HEK293 (cell line): ENCODE measurements around the gene KCNK4.

Experiments
- FEZF1 ChIP-seq: fragments of 450-650 bp; formaldehyde crosslinking; IDR thresholded peaks from 2 replicates; pipeline ENCODE4 v1.5.1; 2016; ENCODE audit warnings: missing biosample characterization, missing genetic modification characterization
- GLI4 ChIP-seq: fragments of 450-650 bp; formaldehyde crosslinking; IDR thresholded peaks from 2 replicates; pipeline ENCODE4 v1.5.1; 2016; ENCODE audit warnings: missing biosample characterization, missing genetic modification characterization
- KLF8 ChIP-seq: fragments of 450-650 bp; formaldehyde crosslinking; IDR thresholded peaks from 2 replicates; pipeline ENCODE4 v1.5.1; 2016; ENCODE audit warnings: missing biosample characterization, missing genetic modification characterization
- SCRT1 ChIP-seq: fragments of 450-650 bp; formaldehyde crosslinking; IDR thresholded peaks from 2 replicates; pipeline ENCODE4 v1.5.1; 2016; ENCODE audit warnings: missing biosample characterization, missing genetic modification characterization, borderline replicate concordance
- TSHZ1 ChIP-seq: fragments of 450-650 bp; formaldehyde crosslinking; IDR thresholded peaks from 2 replicates; pipeline ENCODE4 v1.5.1; 2016; ENCODE audit warnings: missing biosample characterization, missing genetic modification characterization, borderline replicate concordance
- ZNF23 ChIP-seq: fragments of 450-650 bp; formaldehyde crosslinking; IDR thresholded peaks from 2 replicates; pipeline ENCODE4 v1.5.1; 2016; ENCODE audit warnings: missing biosample characterization, missing genetic modification characterization, borderline replicate concordance
- ZNF341 ChIP-seq: fragments of 450-650 bp; formaldehyde crosslinking; IDR thresholded peaks from 2 replicates; pipeline ENCODE4; 2016; ENCODE audit warnings: low read depth, missing biosample characterization, missing genetic modification characterization
- ZNF366 ChIP-seq: fragments of 450-650 bp; formaldehyde crosslinking; conservative IDR thresholded peaks from 2 replicates; pipeline ENCODE4 v1.5.1; 2016; ENCODE audit warnings: missing biosample characterization, missing genetic modification characterization
- ZNF473 ChIP-seq: fragments of 450-650 bp; formaldehyde crosslinking; IDR thresholded peaks from 2 replicates; pipeline ENCODE4 v1.5.1; 2017; ENCODE audit warnings: missing biosample characterization, missing genetic modification characterization
- ZNF560 ChIP-seq: fragments of 450-650 bp; formaldehyde crosslinking; IDR thresholded peaks from 2 replicates; pipeline ENCODE4 v1.5.1; 2017; ENCODE audit warnings: missing biosample characterization, missing genetic modification characterization, borderline replicate concordance
- ZNF704 ChIP-seq: fragments of 450-650 bp; formaldehyde crosslinking; IDR thresholded peaks from 2 replicates; pipeline ENCODE4 v1.5.1; 2016; ENCODE audit warnings: missing biosample characterization, missing genetic modification characterization
- ZSCAN18 ChIP-seq: fragments of 450-650 bp; formaldehyde crosslinking; IDR thresholded peaks from 2 replicates; pipeline ENCODE4 v1.5.1; 2016; ENCODE audit warnings: missing biosample characterization, missing genetic modification characterization
- TF ChIP-seq, protein P1 (sequence below): fragments of 450-650 bp; formaldehyde crosslinking; IDR thresholded peaks from 2 replicates; pipeline ENCODE4 v1.5.1; 2016; ENCODE audit warnings: missing biosample characterization, missing genetic modification characterization
- TF ChIP-seq, protein P2 (sequence below): fragments of 450-650 bp; formaldehyde crosslinking; IDR thresholded peaks from 2 replicates; pipeline ENCODE4 v1.5.1; 2016; ENCODE audit warnings: missing biosample characterization, missing genetic modification characterization, borderline replicate concordance
- TF ChIP-seq, protein P3 (sequence below): fragments of 450-650 bp; formaldehyde crosslinking; IDR thresholded peaks from 2 replicates; pipeline ENCODE4 v1.5.1; 2016; ENCODE audit warnings: missing biosample characterization, missing genetic modification characterization
- TF ChIP-seq, protein P4 (sequence below): fragments of 450-650 bp; formaldehyde crosslinking; IDR thresholded peaks from 2 replicates; pipeline ENCODE4 v1.5.1; 2017; ENCODE audit warnings: missing biosample characterization, missing genetic modification characterization

Gene KCNK4

DNA sequence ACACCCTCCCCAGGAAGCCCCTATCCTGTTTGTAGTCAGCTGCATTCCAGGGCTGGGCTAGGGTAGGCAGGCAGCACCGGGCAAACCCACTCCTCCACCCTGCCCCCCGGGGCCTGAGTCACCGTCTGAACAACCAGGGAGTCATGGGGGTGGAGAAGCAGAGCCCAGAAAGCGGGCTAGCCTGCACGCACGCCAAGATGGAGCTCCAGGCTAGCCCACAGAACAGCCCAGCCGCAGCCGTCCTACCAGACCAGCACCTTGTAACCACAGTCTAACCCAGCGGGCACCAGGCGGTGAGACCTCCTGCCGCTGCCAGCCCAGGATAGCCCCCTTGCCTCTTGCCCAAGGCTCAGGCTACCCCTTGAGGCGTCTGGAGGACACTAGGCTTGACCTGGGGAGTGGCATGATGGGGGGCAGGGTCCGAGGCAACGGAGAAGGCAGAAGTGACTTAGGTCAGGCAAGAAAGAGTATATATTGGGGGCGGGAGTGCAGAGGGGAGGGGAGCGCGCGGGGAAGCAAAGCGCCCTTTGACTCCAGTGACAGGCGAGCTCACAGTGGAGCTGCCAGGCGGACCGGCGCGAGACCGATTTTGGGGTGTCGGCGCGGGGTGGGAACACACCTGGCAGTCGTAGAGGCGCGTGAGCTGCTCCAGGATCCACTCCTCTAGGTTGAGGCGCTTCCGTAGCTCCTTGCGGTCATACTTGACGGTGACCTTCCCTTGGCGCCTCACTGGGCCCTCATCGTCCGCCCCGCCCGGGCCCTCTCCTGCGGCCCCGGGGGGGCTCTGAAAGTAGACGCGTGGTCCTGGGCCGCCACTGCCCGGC lies 45.1 kb upstream of the KCNK4 start (continued):
- TF ChIP-seq, protein P1, sequence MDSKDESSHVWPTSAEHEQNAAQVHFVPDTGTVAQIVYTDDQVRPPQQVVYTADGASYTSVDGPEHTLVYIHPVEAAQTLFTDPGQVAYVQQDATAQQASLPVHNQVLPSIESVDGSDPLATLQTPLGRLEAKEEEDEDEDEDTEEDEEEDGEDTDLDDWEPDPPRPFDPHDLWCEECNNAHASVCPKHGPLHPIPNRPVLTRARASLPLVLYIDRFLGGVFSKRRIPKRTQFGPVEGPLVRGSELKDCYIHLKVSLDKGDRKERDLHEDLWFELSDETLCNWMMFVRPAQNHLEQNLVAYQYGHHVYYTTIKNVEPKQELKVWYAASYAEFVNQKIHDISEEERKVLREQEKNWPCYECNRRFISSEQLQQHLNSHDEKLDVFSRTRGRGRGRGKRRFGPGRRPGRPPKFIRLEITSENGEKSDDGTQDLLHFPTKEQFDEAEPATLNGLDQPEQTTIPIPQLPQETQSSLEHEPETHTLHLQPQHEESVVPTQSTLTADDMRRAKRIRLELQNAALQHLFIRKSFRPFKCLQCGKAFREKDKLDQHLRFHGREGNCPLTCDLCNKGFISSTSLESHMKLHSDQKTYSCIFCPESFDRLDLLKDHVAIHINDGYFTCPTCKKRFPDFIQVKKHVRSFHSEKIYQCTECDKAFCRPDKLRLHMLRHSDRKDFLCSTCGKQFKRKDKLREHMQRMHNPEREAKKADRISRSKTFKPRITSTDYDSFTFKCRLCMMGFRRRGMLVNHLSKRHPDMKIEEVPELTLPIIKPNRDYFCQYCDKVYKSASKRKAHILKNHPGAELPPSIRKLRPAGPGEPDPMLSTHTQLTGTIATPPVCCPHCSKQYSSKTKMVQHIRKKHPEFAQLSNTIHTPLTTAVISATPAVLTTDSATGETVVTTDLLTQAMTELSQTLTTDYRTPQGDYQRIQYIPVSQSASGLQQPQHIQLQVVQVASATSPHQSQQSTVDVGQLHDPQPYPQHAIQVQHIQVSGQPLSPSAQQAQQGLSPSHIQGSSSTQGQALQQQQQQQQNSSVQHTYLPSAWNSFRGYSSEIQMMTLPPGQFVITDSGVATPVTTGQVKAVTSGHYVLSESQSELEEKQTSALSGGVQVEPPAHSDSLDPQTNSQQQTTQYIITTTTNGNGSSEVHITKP (tag by site-specific recombination) = peak; percentile 67
- TF ChIP-seq, protein P2, sequence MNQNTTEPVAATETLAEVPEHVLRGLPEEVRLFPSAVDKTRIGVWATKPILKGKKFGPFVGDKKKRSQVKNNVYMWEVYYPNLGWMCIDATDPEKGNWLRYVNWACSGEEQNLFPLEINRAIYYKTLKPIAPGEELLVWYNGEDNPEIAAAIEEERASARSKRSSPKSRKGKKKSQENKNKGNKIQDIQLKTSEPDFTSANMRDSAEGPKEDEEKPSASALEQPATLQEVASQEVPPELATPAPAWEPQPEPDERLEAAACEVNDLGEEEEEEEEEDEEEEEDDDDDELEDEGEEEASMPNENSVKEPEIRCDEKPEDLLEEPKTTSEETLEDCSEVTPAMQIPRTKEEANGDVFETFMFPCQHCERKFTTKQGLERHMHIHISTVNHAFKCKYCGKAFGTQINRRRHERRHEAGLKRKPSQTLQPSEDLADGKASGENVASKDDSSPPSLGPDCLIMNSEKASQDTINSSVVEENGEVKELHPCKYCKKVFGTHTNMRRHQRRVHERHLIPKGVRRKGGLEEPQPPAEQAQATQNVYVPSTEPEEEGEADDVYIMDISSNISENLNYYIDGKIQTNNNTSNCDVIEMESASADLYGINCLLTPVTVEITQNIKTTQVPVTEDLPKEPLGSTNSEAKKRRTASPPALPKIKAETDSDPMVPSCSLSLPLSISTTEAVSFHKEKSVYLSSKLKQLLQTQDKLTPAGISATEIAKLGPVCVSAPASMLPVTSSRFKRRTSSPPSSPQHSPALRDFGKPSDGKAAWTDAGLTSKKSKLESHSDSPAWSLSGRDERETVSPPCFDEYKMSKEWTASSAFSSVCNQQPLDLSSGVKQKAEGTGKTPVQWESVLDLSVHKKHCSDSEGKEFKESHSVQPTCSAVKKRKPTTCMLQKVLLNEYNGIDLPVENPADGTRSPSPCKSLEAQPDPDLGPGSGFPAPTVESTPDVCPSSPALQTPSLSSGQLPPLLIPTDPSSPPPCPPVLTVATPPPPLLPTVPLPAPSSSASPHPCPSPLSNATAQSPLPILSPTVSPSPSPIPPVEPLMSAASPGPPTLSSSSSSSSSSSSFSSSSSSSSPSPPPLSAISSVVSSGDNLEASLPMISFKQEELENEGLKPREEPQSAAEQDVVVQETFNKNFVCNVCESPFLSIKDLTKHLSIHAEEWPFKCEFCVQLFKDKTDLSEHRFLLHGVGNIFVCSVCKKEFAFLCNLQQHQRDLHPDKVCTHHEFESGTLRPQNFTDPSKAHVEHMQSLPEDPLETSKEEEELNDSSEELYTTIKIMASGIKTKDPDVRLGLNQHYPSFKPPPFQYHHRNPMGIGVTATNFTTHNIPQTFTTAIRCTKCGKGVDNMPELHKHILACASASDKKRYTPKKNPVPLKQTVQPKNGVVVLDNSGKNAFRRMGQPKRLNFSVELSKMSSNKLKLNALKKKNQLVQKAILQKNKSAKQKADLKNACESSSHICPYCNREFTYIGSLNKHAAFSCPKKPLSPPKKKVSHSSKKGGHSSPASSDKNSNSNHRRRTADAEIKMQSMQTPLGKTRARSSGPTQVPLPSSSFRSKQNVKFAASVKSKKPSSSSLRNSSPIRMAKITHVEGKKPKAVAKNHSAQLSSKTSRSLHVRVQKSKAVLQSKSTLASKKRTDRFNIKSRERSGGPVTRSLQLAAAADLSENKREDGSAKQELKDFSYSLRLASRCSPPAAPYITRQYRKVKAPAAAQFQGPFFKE (tag by site-specific recombination) = no peak
- TF ChIP-seq, protein P3, sequence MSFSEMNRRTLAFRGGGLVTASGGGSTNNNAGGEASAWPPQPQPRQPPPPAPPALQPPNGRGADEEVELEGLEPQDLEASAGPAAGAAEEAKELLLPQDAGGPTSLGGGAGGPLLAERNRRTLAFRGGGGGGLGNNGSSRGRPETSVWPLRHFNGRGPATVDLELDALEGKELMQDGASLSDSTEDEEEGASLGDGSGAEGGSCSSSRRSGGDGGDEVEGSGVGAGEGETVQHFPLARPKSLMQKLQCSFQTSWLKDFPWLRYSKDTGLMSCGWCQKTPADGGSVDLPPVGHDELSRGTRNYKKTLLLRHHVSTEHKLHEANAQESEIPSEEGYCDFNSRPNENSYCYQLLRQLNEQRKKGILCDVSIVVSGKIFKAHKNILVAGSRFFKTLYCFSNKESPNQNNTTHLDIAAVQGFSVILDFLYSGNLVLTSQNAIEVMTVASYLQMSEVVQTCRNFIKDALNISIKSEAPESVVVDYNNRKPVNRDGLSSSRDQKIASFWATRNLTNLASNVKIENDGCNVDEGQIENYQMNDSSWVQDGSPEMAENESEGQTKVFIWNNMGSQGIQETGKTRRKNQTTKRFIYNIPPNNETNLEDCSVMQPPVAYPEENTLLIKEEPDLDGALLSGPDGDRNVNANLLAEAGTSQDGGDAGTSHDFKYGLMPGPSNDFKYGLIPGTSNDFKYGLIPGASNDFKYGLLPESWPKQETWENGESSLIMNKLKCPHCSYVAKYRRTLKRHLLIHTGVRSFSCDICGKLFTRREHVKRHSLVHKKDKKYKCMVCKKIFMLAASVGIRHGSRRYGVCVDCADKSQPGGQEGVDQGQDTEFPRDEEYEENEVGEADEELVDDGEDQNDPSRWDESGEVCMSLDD (tag by site-specific recombination) = peak; percentile 62; the same call in 1 of the 2 replicates
- TF ChIP-seq KLF8 (tag by site-specific recombination) (peak; percentile 83), ZNF341 (tag by site-specific recombination) (peak; percentile 80), ZNF23 (tag by site-specific recombination) (no peak), ZNF366 (tag by site-specific recombination) (no peak), ZNF473 (no peak), GLI4 (no peak), ZNF560 (no peak), TSHZ1 (tag by site-specific recombination) (no peak), ZSCAN18 (tag by site-specific recombination) (no peak), FEZF1 (tag by site-specific recombination) (no peak), ZNF704 (tag by site-specific recombination) (no peak), SCRT1 (no peak)
- TF ChIP-seq, protein P4, sequence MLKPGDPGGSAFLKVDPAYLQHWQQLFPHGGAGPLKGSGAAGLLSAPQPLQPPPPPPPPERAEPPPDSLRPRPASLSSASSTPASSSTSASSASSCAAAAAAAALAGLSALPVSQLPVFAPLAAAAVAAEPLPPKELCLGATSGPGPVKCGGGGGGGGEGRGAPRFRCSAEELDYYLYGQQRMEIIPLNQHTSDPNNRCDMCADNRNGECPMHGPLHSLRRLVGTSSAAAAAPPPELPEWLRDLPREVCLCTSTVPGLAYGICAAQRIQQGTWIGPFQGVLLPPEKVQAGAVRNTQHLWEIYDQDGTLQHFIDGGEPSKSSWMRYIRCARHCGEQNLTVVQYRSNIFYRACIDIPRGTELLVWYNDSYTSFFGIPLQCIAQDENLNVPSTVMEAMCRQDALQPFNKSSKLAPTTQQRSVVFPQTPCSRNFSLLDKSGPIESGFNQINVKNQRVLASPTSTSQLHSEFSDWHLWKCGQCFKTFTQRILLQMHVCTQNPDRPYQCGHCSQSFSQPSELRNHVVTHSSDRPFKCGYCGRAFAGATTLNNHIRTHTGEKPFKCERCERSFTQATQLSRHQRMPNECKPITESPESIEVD (tag by site-specific recombination) = no peak
